PC-9 (cell line): ENCODE measurements around the gene ERCC2.

Experiments used
- EZH2 ChIP-seq: fragments of 200-600 bp; sonication (generic); IDR thresholded peaks from 2 replicates; pipeline ENCODE4 v1.8.0; 2017; ENCODE audit warnings: antibody characterized with exemption, low read depth
- TF ChIP-seq, protein P1 (sequence below): fragments of 200-600 bp; sonication (generic); conservative IDR thresholded peaks from 2 replicates; pipeline ENCODE4 v1.6.1; 2017; ENCODE audit warnings: mixed run types, antibody characterized with exemption, mild to moderate bottlenecking, moderate library complexity

GRCh38 chr19:45305421-45305820, 65.0 kb downstream of the ERCC2 start:
- TF ChIP-seq, protein P1, sequence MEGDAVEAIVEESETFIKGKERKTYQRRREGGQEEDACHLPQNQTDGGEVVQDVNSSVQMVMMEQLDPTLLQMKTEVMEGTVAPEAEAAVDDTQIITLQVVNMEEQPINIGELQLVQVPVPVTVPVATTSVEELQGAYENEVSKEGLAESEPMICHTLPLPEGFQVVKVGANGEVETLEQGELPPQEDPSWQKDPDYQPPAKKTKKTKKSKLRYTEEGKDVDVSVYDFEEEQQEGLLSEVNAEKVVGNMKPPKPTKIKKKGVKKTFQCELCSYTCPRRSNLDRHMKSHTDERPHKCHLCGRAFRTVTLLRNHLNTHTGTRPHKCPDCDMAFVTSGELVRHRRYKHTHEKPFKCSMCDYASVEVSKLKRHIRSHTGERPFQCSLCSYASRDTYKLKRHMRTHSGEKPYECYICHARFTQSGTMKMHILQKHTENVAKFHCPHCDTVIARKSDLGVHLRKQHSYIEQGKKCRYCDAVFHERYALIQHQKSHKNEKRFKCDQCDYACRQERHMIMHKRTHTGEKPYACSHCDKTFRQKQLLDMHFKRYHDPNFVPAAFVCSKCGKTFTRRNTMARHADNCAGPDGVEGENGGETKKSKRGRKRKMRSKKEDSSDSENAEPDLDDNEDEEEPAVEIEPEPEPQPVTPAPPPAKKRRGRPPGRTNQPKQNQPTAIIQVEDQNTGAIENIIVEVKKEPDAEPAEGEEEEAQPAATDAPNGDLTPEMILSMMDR, result no peak
- TF ChIP-seq EZH2, result no peak
